K562 (cell line): Measurements from ENCODE around the gene GLI3.

Experiments
- ARNT ChIP-seq, 2 experiments: fragments of 450-650 bp; IDR thresholded peaks; 2 replicates each; pipeline ENCODE4 v1.6.1; 2016; ENCODE audit warnings: mild to moderate bottlenecking in 1 of 2
- E2F4 ChIP-seq: sonication (generic); formaldehyde crosslinking; IDR thresholded peaks from 2 replicates; pipeline ENCODE4 v1.8.0; 2022; ENCODE audit warnings: mild to moderate bottlenecking, low read depth, missing genetic modification reagents
- FOXK1 ChIP-seq: sonication (generic); formaldehyde crosslinking; IDR thresholded peaks from 2 replicates; pipeline ENCODE4 v1.8.0; 2022; ENCODE audit warnings: missing genetic modification reagents, mild to moderate bottlenecking, borderline replicate concordance
- JUND ChIP-seq, 2 experiments: IDR thresholded peaks; 2 replicates in 1 of 2; 3 replicates in 1 of 2; pipeline ENCODE4 v1.6.1; 2011; ENCODE audit warnings: borderline replicate concordance in 2 of 2, low read depth in 2 of 2, low read length in 2 of 2, improper control_type of control experiment in 1 of 2, missing biosample characterization in 1 of 2, missing genetic modification characterization in 1 of 2, missing genetic modification reagents in 1 of 2
- KAT2B ChIP-seq: IDR thresholded peaks from one replicate; pipeline ENCODE4 v1.6.1; 2012; ENCODE audit warnings: low read depth, mild to moderate bottlenecking, control low read depth, inconsistent platforms, low read length, moderate library complexity
- MEF2D ChIP-seq: conservative IDR thresholded peaks from 2 replicates; pipeline ENCODE4 v1.6.1; 2016; ENCODE audit warnings: low read depth, missing genetic modification characterization, missing compliant biosample characterization
- MTF1 ChIP-seq: fragments of 250-450 bp; sonication (Bioruptor Pico); IDR thresholded peaks from 2 replicates; pipeline ENCODE4 v1.9.0; 2021; ENCODE audit warnings: moderate library complexity, mild to moderate bottlenecking, inconsistent platforms, borderline replicate concordance
- ZNF445 ChIP-seq: fragments of 250-450 bp; sonication (Bioruptor Pico); IDR thresholded peaks from 2 replicates; pipeline ENCODE4 v1.4.0; 2020; ENCODE audit warnings: low read depth, mild to moderate bottlenecking, moderate library complexity
- ZNF512 ChIP-seq: IDR thresholded peaks from 2 replicates; pipeline ENCODE4 v1.6.1; 2016; ENCODE audit warnings: missing genetic modification characterization, missing compliant biosample characterization
- ZNF561 ChIP-seq: fragments of 450-650 bp; formaldehyde crosslinking; conservative IDR thresholded peaks from 2 replicates; pipeline ENCODE4 v1.4.0; 2020; ENCODE audit warnings: mild to moderate bottlenecking, moderate library complexity

- TF ChIP-seq MTF1 (CRISPR knock-in tag) (no peak), KAT2B (no peak), MEF2D (tag) (no peak), ZNF512 (tag) (no peak), ARNT (IDR thresholded peaks at IDR 0.05) (no peak), FOXK1 (CRISPR knock-in tag) (no peak), JUND (IDR thresholded peaks at IDR 0.05; ENCODE audit: borderline replicate concordance, low read depth, low read length) (no peak), JUND (tag; IDR thresholded peaks at IDR 0.05; ENCODE audit: borderline replicate concordance, low read depth, low read length) (no peak), ZNF445 (CRISPR knock-in tag) (no peak), ZNF561 (no peak), E2F4 (CRISPR knock-in tag) (no peak)
Measured at GRCh38 chr7:41979834-41980307, 257.1 kb downstream of the GLI3 start.
